ENCODE measurements around the gene TLK1.

Gene TLK1

GRCh38 chr2:170966648-170967396 is 193.9 kb downstream of the TLK1 start:
- DNase-seq (ENCODE audit: low read depth), result no peak

- no peak for DNase-seq (ENCODE audit: low read depth)
Measured at GRCh38 chr2:170965446-170966225, 195.1 kb downstream of the TLK1 start.

GRCh38 chr2:170963386-170963785 is 197.3 kb downstream of the TLK1 start:
- no peak for DNase-seq (ENCODE audit: low read depth)

- no peak for DNase-seq (ENCODE audit: low read depth)
Measured at GRCh38 chr2:170953941-170954340, 206.8 kb downstream of the TLK1 start.

- DNase-seq (ENCODE audit: low read depth), result no peak
Measured at GRCh38 chr2:170950221-170950761, 210.4 kb downstream of the TLK1 start.

GRCh38 chr2:170949415-170949814 is 211.3 kb downstream of the TLK1 start:
- DNase-seq (ENCODE audit: low read depth), result no peak

- DNase-seq (ENCODE audit: low read depth), result no peak
Measured at GRCh38 chr2:170944545-170944944, 216.1 kb downstream of the TLK1 start.

- no peak for DNase-seq (ENCODE audit: low read depth)
Measured at GRCh38 chr2:170943596-170943995, 217.1 kb downstream of the TLK1 start.

GRCh38 chr2:170943041-170943440 is 217.7 kb downstream of the TLK1 start:
- DNase-seq (ENCODE audit: low read depth), result no peak

- DNase-seq (ENCODE audit: low read depth), result no peak
Measured at GRCh38 chr2:170942615-170943014, 218.1 kb downstream of the TLK1 start.
